OCI-LY1 (cell line): ENCODE measurements around the gene RAD51B.

Source experiments
- H2AFZ ChIP-seq: fragments of 200-600 bp; sonication (generic), shearing (Covaris generic); 2 replicates; pipeline ENCODE4 v1.6.0; 2014; ENCODE audit warnings: antibody characterized with exemption, mild to moderate bottlenecking, low read length
- H3F3A ChIP-seq: fragments of 200-600 bp; sonication (generic), shearing (Covaris generic); 2 replicates; pipeline ENCODE4 v1.6.0; 2014; ENCODE audit warnings: mild to moderate bottlenecking, antibody characterized with exemption, low read length, moderate library complexity; ENCODE audit not compliant: insufficient read depth
- H3K27ac ChIP-seq: fragments of 200-600 bp; sonication (generic); 2 replicates; pipeline ENCODE4 v1.5.1; 2014; ENCODE audit warnings: low read length, mixed run types, mild to moderate bottlenecking, low read depth; ENCODE audit not compliant: poor library complexity, severe bottlenecking
- H3K27me3 ChIP-seq: fragments of 200-600 bp; sonication (generic); 2 replicates; pipeline ENCODE4 v1.6.0; 2014; ENCODE audit warnings: antibody characterized with exemption, mild to moderate bottlenecking, low read length, moderate library complexity; ENCODE audit not compliant: insufficient read depth
- H3K36me3 ChIP-seq: fragments of 200-600 bp; sonication (generic); 2 replicates; pipeline ENCODE4 v1.6.1; 2014; ENCODE audit warnings: mild to moderate bottlenecking, antibody characterized with exemption, low read length, moderate library complexity, mixed read lengths; ENCODE audit not compliant: insufficient read depth
- H3K4me1 ChIP-seq: fragments of 200-600 bp; sonication (generic); 2 replicates; pipeline ENCODE4 v1.5.1; 2014; ENCODE audit warnings: mild to moderate bottlenecking, low read length, moderate library complexity; ENCODE audit not compliant: insufficient read depth, severe bottlenecking
- H3K4me2 ChIP-seq: fragments of 200-600 bp; sonication (generic), shearing (Covaris generic); 2 replicates; pipeline ENCODE4 v1.6.1; 2014; ENCODE audit warnings: low read length
- H3K4me3 ChIP-seq: fragments of 200-600 bp; sonication (generic); 2 replicates; pipeline ENCODE4 v1.5.1; 2014; ENCODE audit warnings: low read length, low read depth, mild to moderate bottlenecking, mixed read lengths; ENCODE audit not compliant: poor library complexity, severe bottlenecking
- H3K79me2 ChIP-seq: fragments of 200-600 bp; shearing (Covaris generic); 2 replicates; pipeline ENCODE4 v1.6.1; 2016; ENCODE audit warnings: mixed run types, low read length, mixed read lengths; ENCODE audit not compliant: insufficient read depth
- H3K9ac ChIP-seq: fragments of 200-600 bp; sonication (generic), shearing (Covaris generic); 2 replicates; pipeline ENCODE4 v1.6.1; 2014; ENCODE audit warnings: mild to moderate bottlenecking, low read length, mixed read lengths
- H3K9me2 ChIP-seq: fragments of 200-600 bp; sonication (generic), shearing (Covaris generic); 2 replicates; pipeline ENCODE4 v1.6.1; 2014; ENCODE audit warnings: low read depth, mild to moderate bottlenecking, low read length, mixed read lengths
- H3K9me3 ChIP-seq: fragments of 200-600 bp; shearing (Covaris generic); 2 replicates; pipeline ENCODE4 v1.6.1; 2014; ENCODE audit warnings: low read length, mixed read lengths
- H4K20me1 ChIP-seq: fragments of 200-600 bp; sonication (generic), shearing (Covaris generic); 2 replicates; pipeline ENCODE4 v1.6.0; 2016; ENCODE audit warnings: mild to moderate bottlenecking, low read length; ENCODE audit not compliant: insufficient read depth
- EZH2 ChIP-seq: fragments of 200-600 bp; sonication (generic), shearing (Covaris generic); IDR thresholded peaks from 2 replicates; pipeline ENCODE4 v1.8.0; 2017; ENCODE audit warnings: borderline replicate concordance, mixed run types, mild to moderate bottlenecking, antibody characterized with exemption, low read length, moderate library complexity, mixed read lengths
- TF ChIP-seq, protein P1 (sequence below): fragments of 200-600 bp; sonication (generic), shearing (Covaris generic); IDR thresholded peaks from 2 replicates; pipeline ENCODE4 v1.5.1; 2017; ENCODE audit warnings: mild to moderate bottlenecking, antibody characterized with exemption, low read length, moderate library complexity, mixed read lengths

The RAD51B gene

DNA sequence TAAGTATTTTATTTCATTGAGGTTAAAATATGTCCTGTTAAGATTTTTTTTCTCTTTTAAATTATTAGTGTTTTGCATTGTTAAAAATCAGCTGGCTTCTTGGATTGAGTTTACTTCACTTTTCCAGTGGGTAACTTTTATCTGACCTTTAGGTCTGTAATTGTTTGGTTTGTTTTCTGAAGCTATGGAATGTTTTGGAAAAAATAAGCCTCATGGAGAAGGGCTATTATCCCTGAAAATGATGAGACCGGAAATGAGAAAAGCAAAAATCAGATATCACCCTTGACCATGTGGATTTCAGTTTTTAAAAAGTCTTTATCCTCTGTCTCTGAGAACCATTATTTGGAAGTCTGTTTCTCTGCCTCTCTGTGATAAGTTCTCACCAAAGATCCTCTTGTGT, 180.9 kb downstream of the RAD51B start:
- Histone ChIP-seq H4K20me1 (no peaks in the 10 kb centered on the region), H3K4me3 (no peak overlapping the region), H3K36me3 (no peaks in the 10 kb centered on the region), H3K4me1 (no peaks in the 10 kb centered on the region), H3K79me2 (no peaks in the 10 kb centered on the region), H3K27ac (no peak overlapping the region), H3K9me3 (no peaks in the 10 kb centered on the region; the same call in 1 of the 2 replicates), H3K9me2 (no peaks in the 10 kb centered on the region), H3K4me2 (no peak overlapping the region), H3K9ac (no peak overlapping the region), H2AFZ (no peak overlapping the region), H3K27me3 (no peaks in the 10 kb centered on the region), H3F3A (no peaks in the 10 kb centered on the region)
- no peak for TF ChIP-seq EZH2
- TF ChIP-seq, protein P1, sequence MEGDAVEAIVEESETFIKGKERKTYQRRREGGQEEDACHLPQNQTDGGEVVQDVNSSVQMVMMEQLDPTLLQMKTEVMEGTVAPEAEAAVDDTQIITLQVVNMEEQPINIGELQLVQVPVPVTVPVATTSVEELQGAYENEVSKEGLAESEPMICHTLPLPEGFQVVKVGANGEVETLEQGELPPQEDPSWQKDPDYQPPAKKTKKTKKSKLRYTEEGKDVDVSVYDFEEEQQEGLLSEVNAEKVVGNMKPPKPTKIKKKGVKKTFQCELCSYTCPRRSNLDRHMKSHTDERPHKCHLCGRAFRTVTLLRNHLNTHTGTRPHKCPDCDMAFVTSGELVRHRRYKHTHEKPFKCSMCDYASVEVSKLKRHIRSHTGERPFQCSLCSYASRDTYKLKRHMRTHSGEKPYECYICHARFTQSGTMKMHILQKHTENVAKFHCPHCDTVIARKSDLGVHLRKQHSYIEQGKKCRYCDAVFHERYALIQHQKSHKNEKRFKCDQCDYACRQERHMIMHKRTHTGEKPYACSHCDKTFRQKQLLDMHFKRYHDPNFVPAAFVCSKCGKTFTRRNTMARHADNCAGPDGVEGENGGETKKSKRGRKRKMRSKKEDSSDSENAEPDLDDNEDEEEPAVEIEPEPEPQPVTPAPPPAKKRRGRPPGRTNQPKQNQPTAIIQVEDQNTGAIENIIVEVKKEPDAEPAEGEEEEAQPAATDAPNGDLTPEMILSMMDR: no peak

DNA sequence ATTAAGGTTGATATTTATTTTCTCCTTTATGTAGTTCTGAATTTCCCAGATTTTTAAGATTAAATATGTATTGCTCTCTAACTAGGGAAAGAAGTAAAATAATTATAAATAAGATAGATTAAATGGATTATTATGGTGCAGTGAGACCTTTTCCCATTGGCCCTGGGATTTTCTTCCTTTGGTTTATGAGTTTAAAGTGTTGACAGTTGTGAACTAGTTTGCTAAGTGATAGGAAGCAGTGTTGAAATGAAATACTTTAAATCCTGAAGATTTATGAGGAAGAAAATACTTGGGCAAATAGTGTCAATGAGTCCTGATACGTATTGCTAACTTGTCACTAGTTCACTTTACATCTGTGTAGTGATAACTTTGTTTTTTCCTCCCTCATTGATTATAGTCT, 188.9 kb downstream of the RAD51B start:
- Histone ChIP-seq H3K9me2 (no peaks in the 10 kb centered on the region), H3K36me3 (no peaks in the 10 kb centered on the region), H2AFZ (no peak overlapping the region), H3K27ac (no peak overlapping the region), H3K79me2 (no peaks in the 10 kb centered on the region), H3K4me2 (no peak overlapping the region), H3K27me3 (no peaks in the 10 kb centered on the region), H3K9ac (no peak overlapping the region), H3K4me3 (no peak overlapping the region), H3F3A (no peaks in the 10 kb centered on the region), H3K9me3 (no peaks in the 10 kb centered on the region), H4K20me1 (no peaks in the 10 kb centered on the region), H3K4me1 (no peaks in the 10 kb centered on the region)
- TF ChIP-seq EZH2: no peak
- TF ChIP-seq, protein P1: no peak

DNA sequence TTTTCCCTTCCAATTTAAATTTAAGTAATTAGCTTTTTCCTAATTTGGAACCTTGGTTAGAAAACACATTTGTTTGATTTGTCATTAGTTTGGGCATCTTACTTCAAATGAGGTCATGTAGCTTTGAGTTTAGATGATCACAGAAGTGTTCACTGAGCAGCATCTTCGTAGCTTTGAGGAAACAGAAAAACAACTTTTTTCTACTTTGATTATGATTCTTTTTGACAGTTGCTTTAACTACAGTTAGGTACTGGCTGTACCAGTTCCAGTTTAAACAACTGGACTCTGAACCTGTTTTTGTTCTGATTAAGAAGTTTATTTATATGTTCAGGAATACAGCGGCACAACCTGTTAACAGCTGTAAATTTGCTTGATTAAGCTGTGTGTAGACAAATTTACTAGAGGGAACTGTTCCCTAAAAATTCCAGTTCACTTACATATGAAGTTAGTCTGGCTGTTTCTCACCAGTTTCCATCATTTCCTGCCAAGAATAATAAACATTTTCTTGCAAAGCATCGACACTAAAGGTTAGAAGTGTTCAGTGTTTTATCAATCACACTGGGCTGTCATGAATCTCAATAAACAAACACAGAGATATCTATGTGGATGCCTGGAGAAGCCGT, 191.9 kb downstream of the RAD51B start:
- Histone ChIP-seq H3K4me3 (no peak overlapping the region), H3K9me2 (no peaks in the 10 kb centered on the region), H3F3A (no peaks in the 10 kb centered on the region), H3K9ac (no peak overlapping the region), H3K36me3 (no peaks in the 10 kb centered on the region), H3K27me3 (no peaks in the 10 kb centered on the region), H3K27ac (no peak overlapping the region), H3K79me2 (no peaks in the 10 kb centered on the region), H3K4me2 (no peak overlapping the region), H3K4me1 (no peaks in the 10 kb centered on the region), H4K20me1 (no peaks in the 10 kb centered on the region), H3K9me3 (no peaks in the 10 kb centered on the region), H2AFZ (no peak overlapping the region)
- TF ChIP-seq, protein P1: no peak
- TF ChIP-seq EZH2: no peak
